OCI-LY1 (cell line): ENCODE data around the gene ATP6V1E1.
"Not testable (repeated sequence)": the region's sequence is repeated elsewhere in the genome, so short reads cannot be mapped to it uniquely, and the experiment has no call there.

Experiments
- CTCF ChIP-seq: fragments of 200-600 bp; sonication (generic), shearing (Covaris generic); IDR thresholded peaks from 2 replicates; pipeline ENCODE4 v1.5.1; 2017; ENCODE audit warnings: mild to moderate bottlenecking, antibody characterized with exemption, low read length, moderate library complexity, mixed read lengths
- EZH2 ChIP-seq: fragments of 200-600 bp; sonication (generic), shearing (Covaris generic); IDR thresholded peaks from 2 replicates; pipeline ENCODE4 v1.8.0; 2017; ENCODE audit warnings: borderline replicate concordance, mixed run types, mild to moderate bottlenecking, antibody characterized with exemption, low read length, moderate library complexity, mixed read lengths

GRCh38 chr22:17642357-17642756, 13.8 kb upstream of the ATP6V1E1 start:
- not testable (repeated sequence) for TF ChIP-seq EZH2, CTCF
